IMR-90 (cell line): ENCODE results near the gene PIEZO1. TPM values are rescaled to one million over a fixed set of nuclear protein-coding genes. Genes with fewer than 3 reads are reported as not detected.

Experiments used
- ATAC-seq: fragments of 200-7000 bp; cut with Tn5 transposase; 2 replicates; pipeline ENCODE4 v1.9.1; 2020; ENCODE audit warnings: low read depth, mild to moderate bottlenecking, moderate library complexity
- BruUV-seq: library from RNA; stranded (reverse); fragments of 400-500 nt; replicated peaks from 2 replicates; lab custom pipeline; 2021; lab: Mats Ljungman, UMichigan
- CTCF ChIA-PET: fragments of 300-600 bp; formaldehyde crosslinking; extraction: SDS; loops from one replicate; lab custom pipeline; 2021; ENCODE audit warnings: antibody characterized with exemption; lab: Yijun Ruan, JAX
- POLR2A ChIA-PET: fragments of 300-600 bp; sonication (Branson Sonifier 250); formaldehyde crosslinking; loops from one replicate; lab custom pipeline; 2022; ENCODE audit warnings: antibody characterized with exemption; ENCODE audit not compliant: unreplicated experiment; lab: Charles Lee
- DNase-seq: peaks from one replicate; pipeline ENCODE4 v3.0.0; 2013
- H2AFZ ChIP-seq: replicated peaks from 2 replicates; pipeline ENCODE3; 2013; ENCODE audit warnings: low read length, mild to moderate bottlenecking; ENCODE audit not compliant: poor library complexity
- H2AK5ac ChIP-seq: 2 replicates; pipeline ENCODE4 v1.6.1; 2013; ENCODE audit warnings: low read depth, low read length, inconsistent platforms
- H2AK9ac ChIP-seq: replicated peaks from 2 replicates; pipeline ENCODE3; 2013; ENCODE audit warnings: mild to moderate bottlenecking, low read depth, low read length, moderate library complexity; ENCODE audit not compliant: poor library complexity
- H2BK120ac ChIP-seq: 2 replicates; pipeline ENCODE4 v1.6.1; 2013; ENCODE audit warnings: low read depth, low read length, inconsistent platforms
- H2BK15ac ChIP-seq: 3 replicates; pipeline ENCODE4 v1.6.1; 2013; ENCODE audit warnings: low read depth, low read length, inconsistent platforms
- H2BK20ac ChIP-seq: 2 replicates; pipeline ENCODE4 v1.6.1; 2013; ENCODE audit warnings: low read depth, mild to moderate bottlenecking, inconsistent platforms, low read length, moderate library complexity
- H2BK5ac ChIP-seq: 2 replicates; pipeline ENCODE4 v1.6.1; 2013; ENCODE audit warnings: mild to moderate bottlenecking, low read depth, low read length, inconsistent platforms; ENCODE audit not compliant: poor library complexity, severe bottlenecking
- H3K14ac ChIP-seq: replicated peaks from 2 replicates; pipeline ENCODE4 v1.6.1; 2013; ENCODE audit warnings: low read depth, low read length, inconsistent platforms
- H3K18ac ChIP-seq: 2 replicates; pipeline ENCODE4 v1.6.1; 2013; ENCODE audit warnings: low read depth, low read length, control low read depth
- H3K23ac ChIP-seq: 2 replicates; pipeline ENCODE4 v1.6.1; 2013; ENCODE audit warnings: low read depth, low read length, inconsistent platforms
- H3K27ac ChIP-seq: 2 replicates; pipeline ENCODE4 v1.5.1; 2013; ENCODE audit warnings: mild to moderate bottlenecking, control low read depth, low read length; ENCODE audit not compliant: insufficient read depth
- H3K27me3 ChIP-seq: 2 replicates; pipeline ENCODE4 v1.6.1; 2013; ENCODE audit warnings: low read length; ENCODE audit not compliant: control insufficient read depth, insufficient read depth
- H3K36me3 ChIP-seq: 2 replicates; pipeline ENCODE4 v1.6.1; 2013; ENCODE audit warnings: low read length, mixed read lengths; ENCODE audit not compliant: control insufficient read depth, insufficient read depth
- H3K4ac ChIP-seq: 2 replicates; pipeline ENCODE4 v1.6.1; 2013; ENCODE audit warnings: low read depth, low read length, inconsistent platforms
- H3K4me1 ChIP-seq: 2 replicates; pipeline ENCODE4 v1.6.1; 2013; ENCODE audit warnings: low read length, mixed read lengths; ENCODE audit not compliant: control insufficient read depth, insufficient read depth
- H3K4me2 ChIP-seq: 2 replicates; pipeline ENCODE4 v1.6.1; 2013; ENCODE audit warnings: low read depth, mild to moderate bottlenecking, control low read depth, low read length, moderate library complexity
- H3K4me3 ChIP-seq: 2 replicates; pipeline ENCODE4 v1.5.1; 2013; ENCODE audit warnings: low read depth, mild to moderate bottlenecking, control low read depth, low read length, moderate library complexity; ENCODE audit not compliant: insufficient read depth
- H3K56ac ChIP-seq: 2 replicates; pipeline ENCODE4 v1.6.1; 2013; ENCODE audit warnings: low read length, inconsistent platforms; ENCODE audit not compliant: insufficient read depth; ENCODE audit errors: extremely low read depth
- H3K79me1 ChIP-seq, 2 experiments: 2 replicates each; pipeline ENCODE4 v1.6.1; 2013; ENCODE audit warnings: low read length in 2 of 2, inconsistent platforms in 1 of 2, low read depth in 1 of 2
- H3K9ac ChIP-seq: 2 replicates; pipeline ENCODE4 v1.6.1; 2013; ENCODE audit warnings: low read depth, low read length, control low read depth
- H3K9me1 ChIP-seq: 2 replicates; pipeline ENCODE4 v1.6.1; 2013; ENCODE audit warnings: low read length, inconsistent platforms; ENCODE audit not compliant: insufficient read depth
- H3K9me3 ChIP-seq: 2 replicates; pipeline ENCODE4 v1.6.1; 2013; ENCODE audit warnings: low read length; ENCODE audit not compliant: control insufficient read depth, insufficient read depth
- H4K20me1 ChIP-seq: 2 replicates; pipeline ENCODE4 v1.6.1; 2013; ENCODE audit warnings: low read length, inconsistent platforms; ENCODE audit not compliant: insufficient read depth
- H4K5ac ChIP-seq: 2 replicates; pipeline ENCODE4 v1.6.1; 2013; ENCODE audit warnings: mild to moderate bottlenecking, low read depth, low read length, control low read depth
- H4K8ac ChIP-seq, 2 experiments: 2 replicates each; pipeline ENCODE4 v1.6.1; 2013; ENCODE audit warnings: low read depth in 2 of 2, low read length in 2 of 2, control low read depth in 1 of 2, inconsistent platforms in 1 of 2
- H4K91ac ChIP-seq: 2 replicates; pipeline ENCODE4 v1.6.1; 2013; ENCODE audit warnings: low read depth, low read length, inconsistent platforms; ENCODE audit not compliant: insufficient read depth
- BHLHE40 ChIP-seq: fragments of 150-350 bp; IDR thresholded peaks from 2 replicates; pipeline ENCODE4 v1.6.1; 2016; ENCODE audit warnings: mild to moderate bottlenecking, low read depth, low read length
- CEBPB ChIP-seq: IDR thresholded peaks from 2 replicates; pipeline ENCODE4 v1.6.1; 2012; ENCODE audit warnings: low read depth, low read length, improper control_type of control experiment
- FOS ChIP-seq: fragments of 150-350 bp; IDR thresholded peaks from 2 replicates; pipeline ENCODE4 v1.6.1; 2016; ENCODE audit warnings: low read depth, low read length
- MAFK ChIP-seq: IDR thresholded peaks from 2 replicates; pipeline ENCODE4 v1.6.1; 2012; ENCODE audit warnings: low read depth, low read length, improper control_type of control experiment
- MAZ ChIP-seq: IDR thresholded peaks from 2 replicates; pipeline ENCODE4 v1.6.1; 2012; ENCODE audit warnings: low read depth, mild to moderate bottlenecking, low read length, improper control_type of control experiment, moderate library complexity, borderline replicate concordance
- MXI1 ChIP-seq: IDR thresholded peaks from 2 replicates; pipeline ENCODE4 v1.6.1; 2012; ENCODE audit warnings: low read depth, mild to moderate bottlenecking, low read length, moderate library complexity, borderline replicate concordance
- NFE2L2 ChIP-seq: fragments of 150-350 bp; IDR thresholded peaks from 2 replicates; pipeline ENCODE4 v1.6.1; 2016; ENCODE audit warnings: low read depth, mild to moderate bottlenecking, low read length
- POLR2A ChIP-seq: IDR thresholded peaks from 2 replicates; pipeline ENCODE4 v1.6.1; 2012; ENCODE audit warnings: mild to moderate bottlenecking, low read depth, low read length
- RAD21 ChIP-seq: IDR thresholded peaks from 2 replicates; pipeline ENCODE4 v1.6.1; 2012; ENCODE audit warnings: low read length, improper control_type of control experiment
- RCOR1 ChIP-seq: IDR thresholded peaks from 2 replicates; pipeline ENCODE4 v1.6.1; 2012; ENCODE audit warnings: mild to moderate bottlenecking, low read length, improper control_type of control experiment; ENCODE audit not compliant: insufficient replicate concordance
- SMC3 ChIP-seq: fragments of 150-350 bp; IDR thresholded peaks from 2 replicates; pipeline ENCODE4 v1.6.1; 2016; ENCODE audit warnings: low read depth, mild to moderate bottlenecking, antibody characterized with exemption, low read length, moderate library complexity
- WGBS, 2 experiments: methylation state at CpG; one replicate each; pipeline versions ENCODE4 v1.1.5 to v1.1.7; 2013; ENCODE audit warnings: missing lambda C conversion rate in 2 of 2; ENCODE audit not compliant: insufficient read length in 1 of 2; ENCODE audit errors: extremely low coverage in 2 of 2; 5-methylcytosine and 5-hydroxymethylcytosine counted together
- dilution Hi-C: fragments of 300-500 bp; cut with HindIII; formaldehyde crosslinking; loops from one replicate; pipeline ENCODE4 v1.14.3; 2018; ENCODE audit warnings: low sequenced_read_pairs; ENCODE audit not compliant: unreplicated experiment
- in situ Hi-C: fragments of 300-500 bp; cut with MboI; formaldehyde crosslinking; loops from 3 replicates; pipeline ENCODE4 v1.14.3; 2019; ENCODE audit warnings: low sequenced_read_pairs, inconsistent platforms, mixed read lengths
- intact Hi-C: fragments of 100-400 bp; cut with micrococcal nuclease; formaldehyde crosslinking; loops from 2 replicates; pipeline ENCODE4 v1.10.0; 2022
- polyA plus RNA-seq, 3 experiments: library from polyadenylated mRNA; depleted of rRNA; stranded (reverse); fragments of >200 nt; gene quantifications; 2 replicates each; pipeline ENCODE4 v1.2.3, GENCODE V29; 2012; ENCODE audit warnings: low replicate concordance in 1 of 3
- total RNA-seq: library from RNA; depleted of rRNA; stranded (reverse); fragments of >200 nt; gene quantifications from 2 replicates; pipeline ENCODE4 v1.2.3, GENCODE V29; 2012
- TF ChIP-seq, protein P1 (sequence below): fragments of 150-350 bp; IDR thresholded peaks from 2 replicates; pipeline ENCODE4 v1.6.1; 2016; ENCODE audit warnings: low read depth, mild to moderate bottlenecking, low read length, moderate library complexity, borderline replicate concordance
- TF ChIP-seq, protein P2 (sequence below): conservative IDR thresholded peaks from 2 replicates; pipeline ENCODE4 v1.5.1; 2012; ENCODE audit warnings: mild to moderate bottlenecking, low read depth, low read length, improper control_type of control experiment

The PIEZO1 gene
- total and polyA plus RNA-seq, 2 of the 4 experiments (the other 2 are of a cell fraction): 36.2 to 372 TPM

DNA sequence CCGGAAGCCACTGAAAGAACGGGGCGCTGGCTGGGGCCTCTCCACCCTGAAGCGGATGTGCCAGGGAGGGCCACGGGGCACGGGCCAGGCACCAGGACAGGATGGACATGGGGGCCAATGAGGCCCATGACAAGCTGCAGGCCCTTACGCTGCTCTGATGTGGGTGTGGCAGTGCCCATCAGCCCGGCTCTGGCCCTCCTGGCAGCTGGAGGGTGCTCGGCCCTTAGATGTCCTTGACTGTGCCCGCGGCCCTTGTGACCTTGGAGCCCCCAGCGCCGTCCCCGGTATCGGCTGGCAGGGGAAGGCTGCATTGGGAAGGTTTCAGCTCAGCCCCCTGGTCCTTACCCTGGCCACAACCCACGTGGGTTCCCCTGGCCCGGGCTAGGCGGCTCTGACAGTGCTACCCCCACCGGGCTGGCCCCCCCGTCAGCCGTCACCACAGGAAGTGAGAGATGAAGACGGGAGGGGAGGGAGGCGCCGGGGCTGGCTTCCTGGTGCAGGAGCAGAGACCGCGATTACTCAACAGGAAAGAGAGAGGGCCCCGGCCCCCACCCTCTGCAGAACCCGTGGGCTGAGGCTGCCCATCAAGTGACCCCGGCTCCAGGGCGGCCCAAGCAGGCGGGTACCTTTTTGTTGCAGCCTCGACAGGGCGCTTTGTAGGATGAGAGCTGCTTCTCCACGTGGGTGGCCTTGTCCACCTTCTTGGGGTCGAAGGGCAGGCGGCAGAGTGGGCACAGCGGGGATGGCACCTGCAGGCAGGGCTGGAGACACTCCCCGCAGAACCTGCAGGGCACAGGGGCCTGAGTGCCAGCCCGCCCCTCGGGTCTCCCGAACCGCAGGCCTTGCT, 84.2 kb downstream of the PIEZO1 start:
- Histone ChIP-seq H4K91ac (peak overlapping the region; percentile 59), H3K27me3 (no peaks in the 10 kb centered on the region), H3K27ac (peak overlapping the region; percentile 74), H3K4me1 (peaks cover 14% of the 10 kb centered on the region), H3K23ac (peak overlapping the region; percentile 43; the same call in 1 of the 2 replicates), H3K9me1 (no peaks in the 10 kb centered on the region; the same call in none of the 2 replicates), H2AK5ac (peak overlapping the region; percentile 98), H3K56ac (0 out of 2 replicates have a peak overlapping the region, but pooled peaks have one; percentile 28), H3K79me1 (peaks cover 15 to 51% of the 10 kb centered on the region in 2 experiments), H3K9me3 (no peaks in the 10 kb centered on the region), H4K8ac (peak overlapping the region; percentile 76 to 94), H3K4me3 (no peak overlapping the region), H2BK5ac (peak overlapping the region; percentile 79), H3K4ac (peak overlapping the region; percentile 96), H2AFZ (peak overlapping the region; percentile 90), H3K36me3 (peaks cover 33% of the 10 kb centered on the region), H3K18ac (no peak overlapping the region), H2BK20ac (peak overlapping the region; percentile 21), H4K5ac (peak overlapping the region; percentile 37), H2BK120ac (peak overlapping the region; percentile 85), H3K9ac (peak overlapping the region; percentile 21; the same call in 1 of the 2 replicates), H2BK15ac (peak overlapping the region; percentile 27; the same call in 1 of the 3 replicates), H3K4me2 (peak overlapping the region; percentile 51), H4K20me1 (no peaks in the 10 kb centered on the region; the same call in 1 of the 2 replicates), H3K14ac (peak overlapping the region; percentile 13; the same call in 1 of the 2 replicates), H2AK9ac (peak overlapping the region; percentile 98)
- WGBS, 2 experiments: 72% methylated on average over 18 of the region's 42 CpGs; no CpG with 5 or more reads in 1 of the 2 experiments
- peak; percentile 90 for ATAC-seq
- POLR2A ChIA-PET: no interaction called here
- CTCF ChIA-PET: interaction anchor here (0.6 kb wide), 1 partner anchor 428 kb away, joined by 5 read pairs; no protein-coding TSS in a partner anchor
- DNase-seq: peak; percentile 90
- dilution Hi-C loops (no loop called here), in situ Hi-C loops (no loop called here), intact Hi-C loops (loop anchor here (1.0 kb wide), 1 partner anchor 15 kb away; the partner anchor contains the start of gene SNAI3)
- no TSS peak for BruUV-seq
- TF ChIP-seq, protein P1, sequence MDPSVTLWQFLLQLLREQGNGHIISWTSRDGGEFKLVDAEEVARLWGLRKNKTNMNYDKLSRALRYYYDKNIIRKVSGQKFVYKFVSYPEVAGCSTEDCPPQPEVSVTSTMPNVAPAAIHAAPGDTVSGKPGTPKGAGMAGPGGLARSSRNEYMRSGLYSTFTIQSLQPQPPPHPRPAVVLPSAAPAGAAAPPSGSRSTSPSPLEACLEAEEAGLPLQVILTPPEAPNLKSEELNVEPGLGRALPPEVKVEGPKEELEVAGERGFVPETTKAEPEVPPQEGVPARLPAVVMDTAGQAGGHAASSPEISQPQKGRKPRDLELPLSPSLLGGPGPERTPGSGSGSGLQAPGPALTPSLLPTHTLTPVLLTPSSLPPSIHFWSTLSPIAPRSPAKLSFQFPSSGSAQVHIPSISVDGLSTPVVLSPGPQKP: no peak
- TF ChIP-seq POLR2A (no peak), NFE2L2 (no peak), BHLHE40 (0 out of 2 replicates have a peak, but pooled peaks have one; percentile 14), MXI1 (peak; percentile 90; the same call in 1 of the 2 replicates), SMC3 (no peak), RAD21 (no peak), MAFK (no peak), CEBPB (peak; percentile 85), RCOR1 (no peak), FOS (0 out of 2 replicates have a peak, but pooled peaks have one; percentile 3), MAZ (peak; percentile 100)
- TF ChIP-seq, protein P2, sequence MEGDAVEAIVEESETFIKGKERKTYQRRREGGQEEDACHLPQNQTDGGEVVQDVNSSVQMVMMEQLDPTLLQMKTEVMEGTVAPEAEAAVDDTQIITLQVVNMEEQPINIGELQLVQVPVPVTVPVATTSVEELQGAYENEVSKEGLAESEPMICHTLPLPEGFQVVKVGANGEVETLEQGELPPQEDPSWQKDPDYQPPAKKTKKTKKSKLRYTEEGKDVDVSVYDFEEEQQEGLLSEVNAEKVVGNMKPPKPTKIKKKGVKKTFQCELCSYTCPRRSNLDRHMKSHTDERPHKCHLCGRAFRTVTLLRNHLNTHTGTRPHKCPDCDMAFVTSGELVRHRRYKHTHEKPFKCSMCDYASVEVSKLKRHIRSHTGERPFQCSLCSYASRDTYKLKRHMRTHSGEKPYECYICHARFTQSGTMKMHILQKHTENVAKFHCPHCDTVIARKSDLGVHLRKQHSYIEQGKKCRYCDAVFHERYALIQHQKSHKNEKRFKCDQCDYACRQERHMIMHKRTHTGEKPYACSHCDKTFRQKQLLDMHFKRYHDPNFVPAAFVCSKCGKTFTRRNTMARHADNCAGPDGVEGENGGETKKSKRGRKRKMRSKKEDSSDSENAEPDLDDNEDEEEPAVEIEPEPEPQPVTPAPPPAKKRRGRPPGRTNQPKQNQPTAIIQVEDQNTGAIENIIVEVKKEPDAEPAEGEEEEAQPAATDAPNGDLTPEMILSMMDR: no peak
